GM21447 (cell line): ENCODE results near the gene PTN.

ENCODE experiments used
- ATAC-seq: cut with Tn5 transposase; IDR thresholded peaks from one replicate; pipeline ENCODE4 v1.9.1; 2021; ENCODE audit not compliant: unreplicated experiment

PTN gene

GRCh38 chr7:137343281-137343841 is at the start of gene PTN:
Gene PTN, minus strand, starts transcription at chr7:137343733. Its CDS starts 88,760 bp downstream, at chr7:137254973.
- ATAC-seq, result no peak

DNA sequence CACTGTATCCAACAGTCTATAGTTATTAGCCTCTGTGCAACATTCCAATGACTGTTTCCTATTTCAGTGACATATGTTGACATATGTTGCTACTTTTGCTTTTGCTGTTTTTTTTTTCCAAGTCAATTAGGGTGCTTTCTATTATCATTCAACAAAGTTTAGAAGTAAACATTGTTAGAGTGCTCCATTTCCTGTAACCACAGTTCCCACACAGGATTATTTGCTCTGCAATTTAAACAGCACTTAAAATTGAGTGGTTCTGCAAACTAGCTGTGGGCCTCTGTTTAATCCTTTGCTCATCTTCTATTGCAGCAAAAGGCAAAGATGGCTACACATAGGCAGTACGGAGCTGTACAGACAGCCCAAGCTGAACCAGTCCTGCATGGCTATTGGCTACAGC is 46.5 kb upstream of the PTN start:
- no peak for ATAC-seq

DNA sequence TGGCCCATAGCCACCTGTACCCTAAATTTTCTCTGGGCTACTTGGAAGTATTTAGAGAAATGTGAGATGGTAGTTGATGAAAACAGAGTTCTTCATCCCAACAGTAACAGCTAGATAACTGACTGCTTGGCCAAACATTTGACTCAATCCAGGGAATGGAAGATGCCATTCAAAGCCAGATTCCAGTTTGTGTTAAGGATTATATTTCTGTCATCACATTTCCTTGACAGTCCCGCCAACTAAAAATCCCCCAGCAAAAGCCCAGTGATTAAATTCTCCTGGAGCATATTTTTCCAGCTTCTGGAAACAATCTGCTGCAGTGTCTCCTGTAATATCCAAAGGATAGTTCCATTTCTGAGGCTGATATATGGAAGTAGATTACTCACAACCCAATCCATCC is 45.4 kb upstream of the PTN start:
- no peak for ATAC-seq

DNA sequence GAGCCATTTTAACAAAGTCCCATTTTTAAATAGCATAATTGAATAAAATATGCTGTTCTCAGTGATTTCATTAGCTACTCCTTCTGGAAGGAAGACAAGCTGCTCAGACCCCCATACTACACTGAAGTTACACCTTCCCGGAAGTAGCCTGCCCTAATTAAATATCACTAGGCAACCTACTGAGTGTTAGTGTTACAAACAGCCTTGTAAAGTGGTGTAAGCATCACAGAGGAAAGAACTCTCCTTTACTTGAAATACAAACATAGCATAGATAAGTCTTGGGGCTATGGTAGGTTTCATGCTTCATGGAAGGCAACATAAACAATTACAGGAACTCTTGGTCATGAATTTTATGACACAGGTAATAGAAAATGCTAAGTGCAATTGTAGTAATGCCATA is 43.4 kb upstream of the PTN start:
- no peak for ATAC-seq

GRCh38 chr7:137381045-137381444 is 37.5 kb upstream of the PTN start:
- ATAC-seq, result no peak

DNA sequence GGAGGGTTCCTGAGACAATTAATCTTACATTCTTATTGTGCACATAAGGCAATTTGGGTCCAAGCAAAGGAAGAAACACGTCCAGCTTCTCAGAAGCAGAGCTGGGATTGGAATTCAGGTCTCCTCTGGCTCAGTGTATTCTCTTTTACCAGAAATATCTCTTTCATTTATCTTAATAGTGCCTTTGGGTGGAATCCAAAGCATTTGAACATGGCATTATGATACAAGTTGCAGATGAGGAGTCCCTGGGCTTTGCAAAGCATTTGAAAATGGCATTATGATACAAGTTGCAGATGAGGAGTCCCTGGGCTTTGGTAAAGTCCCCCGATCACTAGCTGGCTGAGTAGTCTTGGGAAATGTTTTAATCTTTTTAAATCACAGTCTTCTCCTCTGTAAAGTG is 30.0 kb upstream of the PTN start:
- no peak for ATAC-seq

- ATAC-seq, result no peak
Observed at GRCh38 chr7:137371616-137372015, 28.1 kb upstream of the PTN start.

DNA sequence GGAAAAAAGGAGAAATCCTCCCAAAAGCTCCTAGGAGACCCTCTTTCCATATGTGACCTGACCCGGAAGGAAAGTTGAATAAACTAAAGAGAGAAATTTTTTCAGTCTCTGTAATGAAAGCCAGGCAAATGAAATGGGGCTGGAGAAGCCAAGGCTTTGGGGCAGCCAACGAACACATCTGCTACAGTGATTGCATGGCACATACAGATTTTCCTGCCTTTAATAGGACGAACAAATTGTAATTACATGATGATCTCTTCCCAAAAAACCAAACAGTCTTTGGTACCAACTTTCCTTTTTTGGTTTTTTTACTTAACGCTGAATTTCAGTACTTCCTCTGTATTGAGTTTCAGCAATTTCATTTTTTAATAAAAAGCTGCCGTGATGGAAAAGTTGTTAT is 23.5 kb upstream of the PTN start:
- ATAC-seq, result no peak

GRCh38 chr7:137363683-137364082 is 20.1 kb upstream of the PTN start:
- no peak for ATAC-seq

- no peak for ATAC-seq
Observed at GRCh38 chr7:137360087-137360679, 16.6 kb upstream of the PTN start.

DNA sequence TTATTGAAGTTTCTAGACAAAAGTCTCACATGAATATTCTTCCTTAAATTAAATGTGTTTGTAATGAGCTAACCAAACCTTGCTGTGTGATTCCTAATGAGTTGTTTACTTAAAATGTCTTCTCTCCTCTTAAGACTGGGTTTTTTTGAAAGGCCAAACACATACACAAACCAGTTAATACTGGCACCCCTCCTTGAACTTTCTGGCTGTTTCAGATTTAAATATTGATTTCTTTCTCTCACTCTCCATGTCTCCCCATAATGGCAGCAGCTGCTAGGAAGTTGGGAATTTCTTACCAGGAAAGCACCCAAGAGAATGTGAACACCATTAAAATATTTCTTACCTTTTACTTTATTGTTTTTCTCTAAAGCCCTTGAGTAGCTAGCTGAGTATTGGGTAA is 11.4 kb upstream of the PTN start:
- ATAC-seq, result no peak

DNA sequence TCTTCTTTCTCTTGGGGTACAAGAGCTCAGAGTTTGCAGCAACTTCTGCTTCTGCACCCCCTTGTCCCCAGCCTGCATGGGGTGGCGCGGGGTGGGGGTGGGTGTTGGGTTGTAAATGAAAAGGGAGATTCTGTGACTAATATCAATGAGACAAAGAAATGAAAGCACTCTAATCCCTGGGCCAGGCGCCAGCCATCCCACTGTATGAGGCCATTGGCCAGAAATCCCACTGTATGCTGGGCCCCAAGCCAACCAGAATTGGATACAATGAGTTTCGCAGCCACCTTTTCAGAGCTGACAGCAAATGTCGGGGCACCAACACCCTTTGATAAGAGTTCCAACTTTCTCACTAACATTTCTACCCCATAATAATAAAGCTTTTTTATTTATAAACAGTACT is 10.9 kb upstream of the PTN start:
- ATAC-seq, result no peak

DNA sequence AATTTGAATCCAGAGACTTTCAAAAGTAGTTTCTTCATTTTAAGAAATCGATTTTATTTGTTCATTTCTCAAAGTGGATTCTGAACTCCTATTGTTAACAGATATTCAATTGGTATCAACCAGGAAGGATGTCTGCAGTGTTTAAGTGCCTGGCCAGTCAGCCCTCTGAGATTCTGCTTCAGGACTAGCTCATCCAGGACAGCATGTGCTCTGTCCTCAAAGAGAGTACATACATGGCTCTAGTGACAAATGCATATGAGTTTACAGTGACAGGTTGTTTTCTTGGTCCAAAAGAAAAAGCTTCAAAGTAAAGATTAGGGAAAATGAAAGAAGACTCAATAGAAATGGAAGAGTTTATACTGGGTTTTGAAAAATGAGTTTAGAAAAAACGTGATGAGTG is 8.4 kb upstream of the PTN start:
- ATAC-seq, result no peak

GRCh38 chr7:137345799-137346449 is 2.4 kb upstream of the PTN start:
- ATAC-seq, result no peak

DNA sequence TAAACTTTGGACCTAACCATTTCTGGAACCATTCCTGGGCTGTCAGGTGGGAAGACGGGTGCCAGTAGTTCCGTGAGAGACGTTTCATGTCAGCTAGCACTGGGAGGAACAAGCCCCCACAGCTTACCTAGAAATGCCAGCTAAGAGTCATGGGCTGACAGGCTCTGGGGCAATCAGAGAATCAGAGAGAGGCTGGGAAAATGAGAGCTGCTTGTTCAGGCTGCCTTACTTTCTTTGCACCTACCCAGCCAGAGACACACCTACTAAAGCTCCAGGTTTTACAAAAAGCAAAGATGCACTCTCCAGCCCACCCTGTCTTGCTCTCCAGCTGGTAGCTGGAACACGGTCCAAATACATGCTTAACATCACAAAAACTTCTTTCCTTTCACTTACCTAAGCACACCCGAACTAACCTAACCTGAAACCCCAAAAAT is 688 bp downstream of the PTN start:
- ATAC-seq, result no peak

DNA sequence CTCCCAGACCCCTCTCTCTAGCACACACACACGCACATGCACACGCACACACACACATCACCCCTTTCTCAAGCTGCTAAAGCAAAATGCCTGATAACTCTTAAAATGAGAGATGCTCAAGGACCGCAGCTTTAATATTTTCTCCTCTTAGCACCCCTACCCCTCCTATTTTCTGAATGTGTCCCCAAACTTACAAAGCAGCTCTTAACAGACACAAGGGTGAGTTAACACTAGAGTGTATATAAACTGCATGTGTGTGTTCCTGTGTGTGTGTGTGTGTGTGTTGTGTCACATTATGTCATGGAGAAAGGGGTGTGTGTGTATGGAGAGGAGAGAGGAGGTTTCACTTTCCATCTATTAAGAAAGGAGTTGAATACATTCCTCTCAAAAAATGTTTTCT is 1.3 kb downstream of the PTN start:
- ATAC-seq, result no peak

- no peak for ATAC-seq
Observed at GRCh38 chr7:137337902-137338301, 5.6 kb downstream of the PTN start.

DNA sequence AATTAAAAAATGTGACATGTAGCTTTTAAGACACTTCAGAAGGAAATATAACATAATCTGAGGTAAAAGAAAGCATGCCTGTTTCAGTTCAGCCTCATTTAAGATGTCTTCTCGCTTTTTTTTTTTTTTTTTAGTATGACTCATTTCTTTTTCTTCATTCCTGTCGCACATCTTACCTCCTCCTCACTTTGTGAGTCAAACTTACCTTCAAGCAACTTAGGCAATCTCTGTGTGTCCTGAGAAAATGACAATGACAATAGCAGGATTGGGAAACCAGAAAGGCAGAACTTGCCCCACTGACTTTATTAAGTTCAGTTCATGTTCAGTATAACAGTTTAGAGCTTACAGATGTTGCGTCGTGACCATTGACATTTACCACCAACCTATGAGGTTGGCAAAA is 7.7 kb downstream of the PTN start:
- no peak for ATAC-seq

- ATAC-seq, result no peak
Observed at GRCh38 chr7:137331378-137331777, 12.2 kb downstream of the PTN start.

DNA sequence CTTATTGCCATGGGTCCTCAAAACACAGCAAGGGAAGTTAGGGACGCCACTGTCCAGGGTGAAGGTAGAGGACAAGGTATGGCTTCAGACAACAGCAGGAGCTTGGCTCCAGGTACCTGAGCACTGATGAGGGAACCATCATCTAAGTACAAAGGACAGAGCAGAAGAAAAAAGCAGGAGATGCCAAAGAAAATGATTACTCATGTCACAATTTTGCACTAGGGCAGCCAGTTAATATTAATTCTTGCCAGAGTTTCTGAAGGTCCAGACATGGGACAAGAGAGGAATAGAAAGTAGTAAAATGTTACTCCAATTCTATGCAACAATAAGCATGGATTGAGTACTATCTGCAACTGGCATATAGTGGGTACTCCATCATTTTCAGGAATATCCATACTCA is 14.1 kb downstream of the PTN start:
- ATAC-seq, result no peak

GRCh38 chr7:137328373-137329120 is 15.0 kb downstream of the PTN start:
- no peak for ATAC-seq

DNA sequence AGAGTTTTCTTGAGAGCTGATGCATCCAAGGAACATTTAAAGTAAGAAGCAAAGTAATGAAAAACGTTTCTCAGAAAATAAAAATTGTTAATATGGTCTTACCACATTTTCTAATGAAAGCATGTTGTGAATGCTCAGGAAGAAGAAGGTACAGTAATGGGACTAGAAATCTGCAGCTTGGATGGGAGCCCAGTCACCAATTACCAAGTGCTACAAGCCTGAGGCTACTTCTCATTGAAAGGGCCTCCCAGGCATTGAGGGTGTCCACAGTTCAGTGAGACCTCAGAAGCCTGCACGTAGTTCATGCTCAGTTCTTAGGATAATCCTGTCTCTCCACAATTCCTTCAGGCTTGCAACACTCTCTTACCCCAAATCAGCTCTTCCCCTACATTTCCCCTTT is 17.6 kb downstream of the PTN start:
- ATAC-seq, result no peak
